Measurements from ENCODE around the gene RGL2. TPM values are rescaled to one million over a fixed set of nuclear protein-coding genes. Genes with fewer than 3 reads are reported as not detected.

Gene RGL2
- total and polyA plus RNA-seq, 10 of the 15 experiments (the other 5 are each of a cell fraction or from before 2014, with no cell fraction given): 0.84 to 21.2 (median 6.8) TPM

- TF ChIP-seq, protein P1, sequence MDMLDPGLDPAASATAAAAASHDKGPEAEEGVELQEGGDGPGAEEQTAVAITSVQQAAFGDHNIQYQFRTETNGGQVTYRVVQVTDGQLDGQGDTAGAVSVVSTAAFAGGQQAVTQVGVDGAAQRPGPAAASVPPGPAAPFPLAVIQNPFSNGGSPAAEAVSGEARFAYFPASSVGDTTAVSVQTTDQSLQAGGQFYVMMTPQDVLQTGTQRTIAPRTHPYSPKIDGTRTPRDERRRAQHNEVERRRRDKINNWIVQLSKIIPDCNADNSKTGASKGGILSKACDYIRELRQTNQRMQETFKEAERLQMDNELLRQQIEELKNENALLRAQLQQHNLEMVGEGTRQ (IDR thresholded peaks at IDR 0.05; ENCODE audit: borderline replicate concordance, low read depth, low read length): peak; percentile 28; the same call in 1 of the 2 replicates
- TF ChIP-seq CTCF (IDR thresholded peaks at IDR 0.05 in 2 of 3, conservative IDR thresholded peaks at IDR 0.05 in 1 of 3; ENCODE audit: control insufficient read depth in 2 of 3, extremely low read depth in 1 of 3, insufficient read depth in 1 of 3, low read depth in 3 of 3, low read length in 3 of 3): no peak
- TF ChIP-seq NFYB (IDR thresholded peaks at IDR 0.05; ENCODE audit: insufficient read depth, low read depth, low read length): no peak
- no peak for TF ChIP-seq ETV6 (conservative IDR thresholded peaks at IDR 0.05 in 1 of 2, IDR thresholded peaks at IDR 0.05 in 1 of 2; ENCODE audit: borderline replicate concordance in 1 of 2, low read depth in 1 of 2)
- no peak for TF ChIP-seq STAT3 (IDR thresholded peaks at IDR 0.05; ENCODE audit: low read depth, low read length)
- TF ChIP-seq, protein P2, sequence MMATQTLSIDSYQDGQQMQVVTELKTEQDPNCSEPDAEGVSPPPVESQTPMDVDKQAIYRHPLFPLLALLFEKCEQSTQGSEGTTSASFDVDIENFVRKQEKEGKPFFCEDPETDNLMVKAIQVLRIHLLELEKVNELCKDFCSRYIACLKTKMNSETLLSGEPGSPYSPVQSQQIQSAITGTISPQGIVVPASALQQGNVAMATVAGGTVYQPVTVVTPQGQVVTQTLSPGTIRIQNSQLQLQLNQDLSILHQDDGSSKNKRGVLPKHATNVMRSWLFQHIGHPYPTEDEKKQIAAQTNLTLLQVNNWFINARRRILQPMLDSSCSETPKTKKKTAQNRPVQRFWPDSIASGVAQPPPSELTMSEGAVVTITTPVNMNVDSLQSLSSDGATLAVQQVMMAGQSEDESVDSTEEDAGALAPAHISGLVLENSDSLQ (IDR thresholded peaks at IDR 0.05): no peak
- no peak for TF ChIP-seq SUZ12 (IDR thresholded peaks at IDR 0.05; ENCODE audit: unreplicated experiment)
- no peak; the same call in 1 of the 2 replicates for TF ChIP-seq RELB (IDR thresholded peaks at IDR 0.05; ENCODE audit: low read depth)
- TF ChIP-seq E4F1 (IDR thresholded peaks at IDR 0.05; ENCODE audit: borderline replicate concordance, partially characterized antibody): no peak
- no peak for TF ChIP-seq EZH2 (IDR thresholded peaks at IDR 0.05; ENCODE audit: borderline replicate concordance, control insufficient read depth, low read depth, low read length)
- TF ChIP-seq, protein P3, sequence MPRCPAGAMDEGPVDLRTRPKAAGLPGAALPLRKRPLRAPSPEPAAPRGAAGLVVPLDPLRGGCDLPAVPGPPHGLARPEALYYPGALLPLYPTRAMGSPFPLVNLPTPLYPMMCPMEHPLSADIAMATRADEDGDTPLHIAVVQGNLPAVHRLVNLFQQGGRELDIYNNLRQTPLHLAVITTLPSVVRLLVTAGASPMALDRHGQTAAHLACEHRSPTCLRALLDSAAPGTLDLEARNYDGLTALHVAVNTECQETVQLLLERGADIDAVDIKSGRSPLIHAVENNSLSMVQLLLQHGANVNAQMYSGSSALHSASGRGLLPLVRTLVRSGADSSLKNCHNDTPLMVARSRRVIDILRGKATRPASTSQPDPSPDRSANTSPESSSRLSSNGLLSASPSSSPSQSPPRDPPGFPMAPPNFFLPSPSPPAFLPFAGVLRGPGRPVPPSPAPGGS (IDR thresholded peaks at IDR 0.05; ENCODE audit: borderline replicate concordance, insufficient read depth, low read depth, low read length, poor library complexity, severe bottlenecking): no peak
- TF ChIP-seq CHD4 (IDR thresholded peaks at IDR 0.05): no peak
- no peak for TF ChIP-seq MEF2B (IDR thresholded peaks at IDR 0.05; ENCODE audit: partially characterized antibody, poor library complexity, severe bottlenecking)
- no peak for TF ChIP-seq ZNF24 (IDR thresholded peaks at IDR 0.05)
- TF ChIP-seq YY1 (IDR thresholded peaks at IDR 0.05; ENCODE audit: low read depth, low read length): no peak
- no peak for TF ChIP-seq EP300 (IDR thresholded peaks at IDR 0.05; ENCODE audit: borderline replicate concordance in 1 of 2, control insufficient read depth in 1 of 2, low read depth in 2 of 2, low read length in 2 of 2)
Observed at GRCh38 chr6:33314515-33314942, 15.8 kb upstream of the RGL2 start (continued).
